Thyroid gland (tissue), 4 donors: ENCODE data around the gene FEV.

Experiments used
- POLR2A ChIP-seq, 2 donors: fragments of 450-650 bp; IDR thresholded peaks; one replicate each; pipeline ENCODE4 v1.6.1; 2017; ENCODE audit warnings: antibody characterized with exemption in 2 of 2, mild to moderate bottlenecking in 2 of 2, moderate library complexity in 1 of 2
- TF ChIP-seq, protein P1 (sequence below), 6 experiments: fragments of 200-600 bp in 3 of 6; fragments of 450-650 bp in 3 of 6; sonication (generic) in 3 of 6; IDR thresholded peaks; one replicate each; pipeline ENCODE4 v1.5.1; 2016 to 2019; ENCODE audit warnings: antibody characterized with exemption in 6 of 6, mild to moderate bottlenecking in 2 of 6, inconsistent platforms in 1 of 6, moderate library complexity in 1 of 6

DNA sequence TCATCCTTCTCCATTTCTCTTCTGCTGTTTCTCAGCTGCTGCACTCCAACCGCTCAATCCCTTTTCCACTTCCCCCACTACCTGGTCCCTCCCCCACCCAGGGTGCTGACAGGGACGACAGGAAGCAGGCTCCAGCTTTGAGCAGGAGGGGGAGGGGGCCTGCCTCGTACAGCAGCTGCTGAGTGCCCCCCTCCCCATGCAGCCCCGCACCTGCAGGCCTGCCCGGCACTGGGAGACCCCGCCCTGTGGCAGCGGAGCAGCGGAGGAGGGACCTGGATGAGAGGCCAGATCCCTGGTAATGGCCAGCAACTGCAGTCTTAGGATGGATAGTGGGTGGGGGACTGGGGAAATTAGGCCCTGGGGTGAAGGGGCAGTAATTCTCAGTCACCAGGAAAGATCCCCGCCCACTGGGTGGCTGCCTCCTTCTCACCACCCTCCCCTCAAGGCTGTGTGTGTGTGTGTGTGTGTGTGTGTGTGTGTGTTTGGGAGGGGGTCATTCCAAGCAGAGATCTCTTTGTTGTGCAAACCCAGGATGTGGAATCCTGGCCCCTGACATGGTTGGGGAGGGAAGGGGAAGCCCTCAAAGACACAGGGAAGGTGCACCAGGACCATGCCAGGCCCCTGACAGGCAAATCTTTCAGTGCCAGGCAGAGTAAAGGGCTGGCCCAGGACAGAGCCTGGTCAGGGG is 15.0 kb upstream of the FEV start:
- no peak for TF ChIP-seq POLR2A (IDR thresholded peaks at IDR 0.05)
- TF ChIP-seq, protein P1, sequence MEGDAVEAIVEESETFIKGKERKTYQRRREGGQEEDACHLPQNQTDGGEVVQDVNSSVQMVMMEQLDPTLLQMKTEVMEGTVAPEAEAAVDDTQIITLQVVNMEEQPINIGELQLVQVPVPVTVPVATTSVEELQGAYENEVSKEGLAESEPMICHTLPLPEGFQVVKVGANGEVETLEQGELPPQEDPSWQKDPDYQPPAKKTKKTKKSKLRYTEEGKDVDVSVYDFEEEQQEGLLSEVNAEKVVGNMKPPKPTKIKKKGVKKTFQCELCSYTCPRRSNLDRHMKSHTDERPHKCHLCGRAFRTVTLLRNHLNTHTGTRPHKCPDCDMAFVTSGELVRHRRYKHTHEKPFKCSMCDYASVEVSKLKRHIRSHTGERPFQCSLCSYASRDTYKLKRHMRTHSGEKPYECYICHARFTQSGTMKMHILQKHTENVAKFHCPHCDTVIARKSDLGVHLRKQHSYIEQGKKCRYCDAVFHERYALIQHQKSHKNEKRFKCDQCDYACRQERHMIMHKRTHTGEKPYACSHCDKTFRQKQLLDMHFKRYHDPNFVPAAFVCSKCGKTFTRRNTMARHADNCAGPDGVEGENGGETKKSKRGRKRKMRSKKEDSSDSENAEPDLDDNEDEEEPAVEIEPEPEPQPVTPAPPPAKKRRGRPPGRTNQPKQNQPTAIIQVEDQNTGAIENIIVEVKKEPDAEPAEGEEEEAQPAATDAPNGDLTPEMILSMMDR (IDR thresholded peaks at IDR 0.05) = no peak
